ENCODE data around the gene IMPDH1. TPM values are rescaled to one million over a fixed set of nuclear protein-coding genes. Genes with fewer than 3 reads are reported as not detected.

Gene IMPDH1
- total RNA-seq, 4 donors from 2014 or later, result 29.1 to 72.1 (median 56.0) TPM

DNA sequence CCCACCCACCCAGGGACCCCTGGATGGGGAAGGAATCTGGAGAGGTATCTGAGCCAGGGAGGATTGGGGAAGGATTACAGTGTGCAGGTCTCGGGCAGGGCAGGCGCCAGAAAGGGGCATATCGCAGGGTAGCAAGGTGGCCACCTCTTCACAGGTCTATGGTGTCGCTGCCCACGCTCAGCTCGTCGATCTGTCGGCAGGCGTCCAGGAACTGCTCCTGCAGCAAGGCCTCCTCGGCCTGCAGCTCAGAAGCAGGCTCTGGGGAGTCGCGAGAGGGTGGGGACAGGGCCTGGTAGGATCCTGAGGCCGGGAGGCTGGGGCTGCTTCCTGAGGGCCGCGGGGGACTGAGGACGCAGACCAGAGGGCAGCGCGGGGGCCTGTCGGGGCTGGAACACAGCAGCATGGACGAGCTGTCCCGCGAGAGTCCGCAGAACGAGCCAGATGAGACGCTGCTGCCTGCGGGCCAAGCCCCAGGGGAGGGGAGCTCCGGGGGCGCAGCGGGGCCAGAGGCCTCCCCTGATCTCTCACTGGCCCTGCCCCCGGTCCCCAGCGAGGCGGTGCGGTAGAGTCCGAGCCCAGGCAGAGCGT, 59.0 kb downstream of the IMPDH1 start:
- TF ChIP-seq POLR2AphosphoS5 (IDR thresholded peaks at IDR 0.05) (no peak), POLR2A (IDR thresholded peaks at IDR 0.05; ENCODE audit: low read depth) (no peak), CTCF (IDR thresholded peaks at IDR 0.05) (no peak), EP300 (IDR thresholded peaks at IDR 0.05) (no peak)
- Histone ChIP-seq H3K4me3 (peak overlapping the region in 1 of 4 donors; percentile 49), H3K27ac (replicated peaks in 1 of 4) (no peak overlapping the region), H3K36me3 (no peaks in the 10 kb centered on the region), H3K27me3 (peaks cover 0 to 57% (median 8%) of the 10 kb centered on the region in 4 donors), H3K9me3 (no peaks in the 10 kb centered on the region), H3K4me1 (peaks cover 3 to 17% (median 16%) of the 10 kb centered on the region in 4 donors)
- intact Hi-C loops (cut with DNase I), result no loop called here
- WGBS, result 84% methylated on average over 18 of the region's 35 CpGs
- DNase-seq (ENCODE audit: extremely low spot score), result no peak

- TF ChIP-seq CTCF (IDR thresholded peaks at IDR 0.05) (no peak), EP300 (IDR thresholded peaks at IDR 0.05) (no peak), POLR2A (IDR thresholded peaks at IDR 0.05; ENCODE audit: low read depth) (no peak)
- H3K27ac ChIP-seq (replicated peaks in 1 of 4), result no peak overlapping the region
- H3K4me1 ChIP-seq, result peaks cover 3 to 19% (median 16%) of the 10 kb centered on the region in 4 donors
- DNase-seq (ENCODE audit: extremely low spot score), result no peak
- H3K27me3 ChIP-seq, result peaks cover 0 to 43% (median 8%) of the 10 kb centered on the region in 4 donors
- H3K36me3 ChIP-seq, result no peaks in the 10 kb centered on the region
- 71% methylated on average over 4 of the region's 4 CpGs for WGBS
- intact Hi-C loops (cut with DNase I), result loop anchor here (2.0 to 5.0 kb wide), 2 partner anchors 39 to 108 kb away; partner anchors contain the start of gene HILPDA
- no peaks in the 10 kb centered on the region for H3K9me3 ChIP-seq
- H3K4me3 ChIP-seq, result no peak overlapping the region
Observed at GRCh38 chr7:128349466-128349825, 60.3 kb downstream of the IMPDH1 start.

DNA sequence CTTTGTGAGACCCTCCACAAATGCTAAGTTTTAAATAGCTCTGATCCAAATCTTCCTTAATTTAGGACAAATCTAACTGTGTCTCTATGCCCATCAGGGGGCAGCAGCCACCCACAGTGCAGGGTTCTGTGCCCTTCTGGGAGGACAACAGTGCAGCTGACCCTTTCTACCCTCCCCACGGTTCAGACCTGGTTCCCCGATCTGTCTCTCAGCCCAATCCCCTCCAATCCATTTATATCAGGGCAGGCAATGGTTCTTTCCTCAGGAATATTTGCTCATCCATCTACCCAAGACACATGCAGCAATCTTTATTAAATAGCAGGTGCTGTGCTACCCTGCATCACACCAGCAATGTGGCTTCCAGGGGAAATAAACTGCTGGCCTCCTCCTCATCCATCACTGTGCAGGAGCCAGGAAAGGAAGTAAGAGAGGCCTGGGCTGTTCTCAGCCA, 62.1 kb downstream of the IMPDH1 start:
- H3K4me1 ChIP-seq, result peaks cover 13 to 29% (median 23%) of the 10 kb centered on the region in 4 donors
- intact Hi-C loops (cut with DNase I), result loop anchor here (2.0 to 5.0 kb wide), 2 partner anchors 41 to 110 kb away; partner anchors contain the start of gene HILPDA
- DNase-seq (ENCODE audit: extremely low spot score), result no peak
- H3K27ac ChIP-seq (replicated peaks in 1 of 4), result no peak overlapping the region
- WGBS, result 6% methylated on average over 2 of the region's 2 CpGs
- H3K27me3 ChIP-seq, result peaks cover 0 to 25% (median 6%) of the 10 kb centered on the region in 4 donors
- peak; percentile 56 to 70 (median 66) for TF ChIP-seq CTCF (IDR thresholded peaks at IDR 0.05)
- TF ChIP-seq POLR2AphosphoS5 (IDR thresholded peaks at IDR 0.05), result no peak
- TF ChIP-seq POLR2A (IDR thresholded peaks at IDR 0.05; ENCODE audit: low read depth), result no peak
- H3K9me3 ChIP-seq, result no peaks in the 10 kb centered on the region
- no peaks in the 10 kb centered on the region for H3K36me3 ChIP-seq
- H3K4me3 ChIP-seq, result no peak overlapping the region

- peak overlapping the region; percentile 63 to 78 (median 72) for H3K4me3 ChIP-seq
- H3K27me3 ChIP-seq, result no peaks in the 10 kb centered on the region
- H3K4me1 ChIP-seq, result peaks cover 25 to 31% (median 25%) of the 10 kb centered on the region in 4 donors
- intact Hi-C loops (cut with DNase I), result no loop called here
- DNase-seq (ENCODE audit: extremely low spot score), result no peak
- TF ChIP-seq POLR2AphosphoS5 (IDR thresholded peaks at IDR 0.05) (no peak), POLR2A (IDR thresholded peaks at IDR 0.05; ENCODE audit: low read depth) (no peak), EP300 (IDR thresholded peaks at IDR 0.05) (no peak), CTCF (IDR thresholded peaks at IDR 0.05) (no peak)
- H3K36me3 ChIP-seq, result peaks cover 0 to 4% (median 2%) of the 10 kb centered on the region in 4 donors
- 97% methylated on average over 5 of the region's 5 CpGs for whole genome bisulfite sequencing
- no peaks in the 10 kb centered on the region for H3K9me3 ChIP-seq
- peak overlapping the region in 1 of 4 donors; percentile 76 for H3K27ac ChIP-seq (replicated peaks in 1 of 4)
Observed at GRCh38 chr7:128344431-128344774, 65.4 kb downstream of the IMPDH1 start.

Measured in esophagus muscularis mucosa (tissue), 4 donors.